ENCODE measurements around the gene KCNRG.
"Not testable (repeated sequence)": the region's sequence is repeated elsewhere in the genome, so short reads cannot be mapped to it uniquely, and the experiment has no call there.

Gene KCNRG

GRCh38 chr13:50033725-50034124 lies 18.5 kb downstream of the KCNRG start:
- no peak overlapping the region for H3K4me3 Mint-ChIP-seq
- no peak overlapping the region for H3K27ac Mint-ChIP-seq
- H3K4me1 Mint-ChIP-seq = peaks cover 17% of the 10 kb centered on the region
- no peaks in the 10 kb centered on the region for H3K9me3 Mint-ChIP-seq
- H3K36me3 Mint-ChIP-seq = no peaks in the 10 kb centered on the region
- no peaks in the 10 kb centered on the region for H3K27me3 Mint-ChIP-seq
- ATAC-seq = no peak

GRCh38 chr13:50037788-50038187 lies 22.5 kb downstream of the KCNRG start:
- no peaks in the 10 kb centered on the region for H3K27me3 Mint-ChIP-seq
- H3K4me3 Mint-ChIP-seq = no peak overlapping the region
- H3K9me3 Mint-ChIP-seq = no peaks in the 10 kb centered on the region
- no peak for ATAC-seq
- H3K36me3 Mint-ChIP-seq = peaks cover 8% of the 10 kb centered on the region
- peaks cover 11% of the 10 kb centered on the region for H3K4me1 Mint-ChIP-seq
- H3K27ac Mint-ChIP-seq = no peak overlapping the region

- no peak overlapping the region for H3K27ac Mint-ChIP-seq
Measured at GRCh38 chr13:50038266-50038665, 23.0 kb downstream of the KCNRG start.

GRCh38 chr13:50052478-50052877 lies 37.2 kb downstream of the KCNRG start:
- Mint-ChIP-seq H3K27ac (no peak overlapping the region), H3K4me1 (peaks cover 24% of the 10 kb centered on the region), H3K27me3 (no peaks in the 10 kb centered on the region), H3K36me3 (peaks cover 33% of the 10 kb centered on the region), H3K4me3 (no peak overlapping the region), H3K9me3 (peaks cover 3% of the 10 kb centered on the region)
- ATAC-seq = no peak

More at GRCh38 chr13:50038266-50038665, 23.0 kb downstream of the KCNRG start:
- no peak for ATAC-seq
- H3K4me1 Mint-ChIP-seq = peaks cover 8% of the 10 kb centered on the region
- no peak overlapping the region for H3K4me3 Mint-ChIP-seq
- H3K36me3 Mint-ChIP-seq = peaks cover 12% of the 10 kb centered on the region
- no peaks in the 10 kb centered on the region for H3K27me3 Mint-ChIP-seq
- no peaks in the 10 kb centered on the region for H3K9me3 Mint-ChIP-seq

- H3K9me3 Mint-ChIP-seq = peaks cover 3% of the 10 kb centered on the region
- peaks cover 39% of the 10 kb centered on the region for H3K36me3 Mint-ChIP-seq
- H3K4me3 Mint-ChIP-seq = no peak overlapping the region
- no peak for ATAC-seq
- H3K4me1 Mint-ChIP-seq = peaks cover 24% of the 10 kb centered on the region
- H3K27ac Mint-ChIP-seq = peak overlapping the region; percentile 8
- no peaks in the 10 kb centered on the region for H3K27me3 Mint-ChIP-seq
Measured at GRCh38 chr13:50053844-50054243, 38.6 kb downstream of the KCNRG start.

- Mint-ChIP-seq H3K9me3 (peaks cover 3% of the 10 kb centered on the region), H3K27ac (no peak overlapping the region), H3K4me1 (peaks cover 24% of the 10 kb centered on the region), H3K27me3 (no peaks in the 10 kb centered on the region), H3K36me3 (peaks cover 42% of the 10 kb centered on the region), H3K4me3 (no peak overlapping the region)
- no peak for ATAC-seq
Measured at GRCh38 chr13:50055454-50055853, 40.2 kb downstream of the KCNRG start.

- Mint-ChIP-seq H3K4me3 (no peak overlapping the region), H3K4me1 (peaks cover 2% of the 10 kb centered on the region), H3K27ac (no peak overlapping the region), H3K36me3 (peaks cover 15% of the 10 kb centered on the region), H3K9me3 (no peaks in the 10 kb centered on the region), H3K27me3 (no peaks in the 10 kb centered on the region)
- ATAC-seq = no peak
Measured at GRCh38 chr13:50060718-50061117, 45.5 kb downstream of the KCNRG start.

GRCh38 chr13:50062336-50062735 lies 47.1 kb downstream of the KCNRG start:
- ATAC-seq, H3K4me3 Mint-ChIP-seq, H3K9me3 Mint-ChIP-seq, H3K27me3 Mint-ChIP-seq, H3K27ac Mint-ChIP-seq, H3K4me1 Mint-ChIP-seq: not testable (repeated sequence)
- H3K36me3 Mint-ChIP-seq = peaks cover 27% of the 10 kb centered on the region

- Mint-ChIP-seq H3K36me3 (peaks cover 25% of the 10 kb centered on the region), H3K27me3 (no peaks in the 10 kb centered on the region), H3K4me1 (no peaks in the 10 kb centered on the region), H3K27ac (no peak overlapping the region), H3K4me3 (no peak overlapping the region), H3K9me3 (no peaks in the 10 kb centered on the region)
- no peak for ATAC-seq
Measured at GRCh38 chr13:50065712-50066111, 50.5 kb downstream of the KCNRG start.

GRCh38 chr13:50068508-50068907 lies 53.3 kb downstream of the KCNRG start:
- peaks cover 3% of the 10 kb centered on the region for H3K4me1 Mint-ChIP-seq
- no peak overlapping the region for H3K27ac Mint-ChIP-seq
- H3K27me3 Mint-ChIP-seq = no peaks in the 10 kb centered on the region
- H3K36me3 Mint-ChIP-seq = peaks cover 25% of the 10 kb centered on the region
- no peak for ATAC-seq
- no peaks in the 10 kb centered on the region for H3K9me3 Mint-ChIP-seq
- no peak overlapping the region for H3K4me3 Mint-ChIP-seq

- H3K4me1 Mint-ChIP-seq = peaks cover 6% of the 10 kb centered on the region
- H3K27ac Mint-ChIP-seq = no peak overlapping the region
- H3K36me3 Mint-ChIP-seq = peaks cover 25% of the 10 kb centered on the region
- no peak overlapping the region for H3K4me3 Mint-ChIP-seq
- no peaks in the 10 kb centered on the region for H3K9me3 Mint-ChIP-seq
- no peak for ATAC-seq
- no peaks in the 10 kb centered on the region for H3K27me3 Mint-ChIP-seq
Measured at GRCh38 chr13:50069261-50069660, 54.0 kb downstream of the KCNRG start.

GRCh38 chr13:50070186-50070585 lies 54.9 kb downstream of the KCNRG start:
- Mint-ChIP-seq H3K9me3 (no peaks in the 10 kb centered on the region), H3K4me3 (no peak overlapping the region), H3K4me1 (peaks cover 6% of the 10 kb centered on the region), H3K27me3 (no peaks in the 10 kb centered on the region), H3K36me3 (peaks cover 25% of the 10 kb centered on the region), H3K27ac (no peak overlapping the region)
- no peak for ATAC-seq
